Astrocyte (in vitro differentiated cells and primary cell): Measurements from ENCODE around the gene ZC3H4.

Experiments used
- CTCF ChIP-seq: IDR thresholded peaks from 2 replicates; pipeline ENCODE4 v1.5.1; 2011; ENCODE audit warnings: low read depth, mild to moderate bottlenecking, inconsistent platforms, low read length, moderate library complexity; ENCODE audit not compliant: insufficient read depth
- EZH2 ChIP-seq: IDR thresholded peaks from 2 replicates; pipeline ENCODE4 v1.6.1; 2012; ENCODE audit warnings: mild to moderate bottlenecking, low read length, inconsistent platforms; ENCODE audit not compliant: insufficient read depth

GRCh38 chr19:47157431-47158321 lies 44.1 kb upstream of the ZC3H4 start:
- TF ChIP-seq CTCF (no peak), EZH2 (no peak)
